ENCODE measurements around the gene LETM1.

The LETM1 gene

GRCh38 chr4:1805493-1806222 lies 50.3 kb downstream of the LETM1 start:
- no peak for DNase-seq

- DNase-seq = no peak
Measured at GRCh38 chr4:1804638-1805492, 51.1 kb downstream of the LETM1 start.

- no peak for DNase-seq
Measured at GRCh38 chr4:1803523-1804423, 52.2 kb downstream of the LETM1 start.

GRCh38 chr4:1802720-1803522 lies 53.0 kb downstream of the LETM1 start:
- DNase-seq = no peak

GRCh38 chr4:1802151-1802715 lies 53.7 kb downstream of the LETM1 start:
- DNase-seq = no peak

- no peak for DNase-seq
Measured at GRCh38 chr4:1801286-1801958, 54.5 kb downstream of the LETM1 start.

GRCh38 chr4:1800805-1801204 lies 55.2 kb downstream of the LETM1 start:
- DNase-seq = no peak

- no peak for DNase-seq
Measured at GRCh38 chr4:1799387-1800375, 56.3 kb downstream of the LETM1 start.

- DNase-seq = no peak
Measured at GRCh38 chr4:1798580-1799386, 57.2 kb downstream of the LETM1 start.

GRCh38 chr4:1797861-1798579 lies 57.9 kb downstream of the LETM1 start:
- DNase-seq = no peak

- DNase-seq = no peak
Measured at GRCh38 chr4:1797298-1797860, 58.6 kb downstream of the LETM1 start.

- DNase-seq = no peak
Measured at GRCh38 chr4:1796486-1797204, 59.3 kb downstream of the LETM1 start.

- DNase-seq = no peak
Measured at GRCh38 chr4:1795299-1796195, 60.4 kb downstream of the LETM1 start.

- no peak for DNase-seq
Measured at GRCh38 chr4:1794809-1795298, 61.1 kb downstream of the LETM1 start.

- DNase-seq = no peak
Measured at GRCh38 chr4:1793940-1794808, 61.8 kb downstream of the LETM1 start.

Data from EL (cell line).